Measurements from ENCODE around the gene SOWAHA.

GRCh38 chr5:132834057-132834456 lies 21.0 kb downstream of the SOWAHA start:
- TF ChIP-seq CTCF (IDR thresholded peaks at IDR 0.05) (no peak), ZFX (IDR thresholded peaks at IDR 0.05; ENCODE audit: borderline replicate concordance) (no peak)
